GM12878 (cell line): ENCODE results near the gene INTU. TPM values are rescaled to one million over a fixed set of nuclear protein-coding genes. Genes with fewer than 3 reads are reported as not detected.

Experiments used
- ATAC-seq: fragments of 200-7000 bp; cut with Tn5 transposase; 3 replicates; pipeline ENCODE4 v1.9.1; 2020; ENCODE audit warnings: mild to moderate bottlenecking, moderate library complexity
- BruUV-seq: library from RNA; stranded (reverse); fragments of 400-500 nt; replicated peaks from 2 replicates; lab custom pipeline; 2021; lab: Mats Ljungman, UMichigan
- CTCF ChIA-PET: fragments of 300-600 bp; sonication (Branson Sonifier 250); formaldehyde crosslinking; extraction: SDS; loops from one replicate; lab custom pipeline; 2021; ENCODE audit warnings: inconsistent platforms; lab: Yijun Ruan, JAX
- POLR2A ChIA-PET: fragments of 350-600 bp; formaldehyde crosslinking; extraction: SDS; loops from one replicate; lab custom pipeline; 2021; ENCODE audit warnings: inconsistent platforms; lab: Charles Lee
- RAD21 ChIA-PET: fragments of 300-600 bp; sonication (Branson Sonifier 250); formaldehyde crosslinking; loops from one replicate; lab custom pipeline; 2023; ENCODE audit warnings: antibody characterized with exemption; ENCODE audit not compliant: unreplicated experiment; lab: Charles Lee
- SMC1A ChIA-PET: fragments of 300-600 bp; sonication (Branson Sonifier 250); formaldehyde crosslinking; loops from one replicate; lab custom pipeline; 2023; ENCODE audit not compliant: unreplicated experiment, uncharacterized antibody; lab: Charles Lee
- DNase-seq: peaks from one replicate; pipeline ENCODE4 v3.0.0-alpha.2; 2011; ENCODE audit warnings: low read depth, low spot score
- FAIRE-seq: peaks from 3 replicates; lab custom pipeline; 2011; peaks lifted over from hg19 to GRCh38; lab: Jason Lieb, UNC
- H2AFZ ChIP-seq: 2 replicates; pipeline ENCODE4 v1.6.0; 2011; ENCODE audit warnings: low read depth, low read length, control low read depth; ENCODE audit not compliant: control insufficient read depth
- H3K27ac ChIP-seq: 2 replicates; pipeline ENCODE4 v1.5.1; 2011; ENCODE audit warnings: control low read depth; ENCODE audit not compliant: control insufficient read depth, insufficient read depth
- H3K27me3 ChIP-seq, 2 experiments: replicated peaks in 1 of 2; 2 replicates each; pipeline versions ENCODE4 v1.6.0 to v1.6.1; 2011; ENCODE audit warnings: low read length in 1 of 2; ENCODE audit not compliant: control insufficient read depth in 2 of 2, insufficient read depth in 2 of 2
- H3K36me3 ChIP-seq, 2 experiments: 2 replicates each; pipeline ENCODE4 v1.5.1; 2011; ENCODE audit warnings: low read length in 1 of 2; ENCODE audit not compliant: control insufficient read depth in 2 of 2, insufficient read depth in 2 of 2
- H3K4me1 ChIP-seq: 2 replicates; pipeline ENCODE4 v1.6.1; 2011; ENCODE audit warnings: mild to moderate bottlenecking, low read length, moderate library complexity, mixed read lengths; ENCODE audit not compliant: control insufficient read depth, insufficient read depth
- H3K4me2 ChIP-seq: 2 replicates; pipeline ENCODE4 v1.6.0; 2011; ENCODE audit warnings: control low read depth; ENCODE audit not compliant: control insufficient read depth, insufficient read depth
- H3K4me3 ChIP-seq: fragments of 200-600 bp; sonication (generic); 2 replicates; pipeline ENCODE4 v1.5.1; 2016
- H3K79me2 ChIP-seq: 2 replicates; pipeline ENCODE4 v1.6.0; 2011; ENCODE audit warnings: low read length; ENCODE audit not compliant: control insufficient read depth, insufficient read depth
- H3K9ac ChIP-seq: 2 replicates; pipeline ENCODE4 v1.8.0; 2011; ENCODE audit warnings: low read length, control low read depth, mixed read lengths; ENCODE audit not compliant: control insufficient read depth, insufficient read depth
- H3K9me3 ChIP-seq: replicated peaks from 3 replicates; pipeline ENCODE4 v1.5.1; 2011; ENCODE audit warnings: mild to moderate bottlenecking, low read length; ENCODE audit not compliant: control insufficient read depth, insufficient read depth
- H4K20me1 ChIP-seq: 2 replicates; pipeline ENCODE4 v1.6.0; 2011; ENCODE audit not compliant: control insufficient read depth, insufficient read depth
- ATF3 ChIP-seq: IDR thresholded peaks from 2 replicates; pipeline ENCODE4 v1.6.1; 2011; ENCODE audit warnings: low read depth, mild to moderate bottlenecking, low read length, moderate library complexity, borderline replicate concordance; ENCODE audit errors: extremely low read depth
- CEBPB ChIP-seq, 2 experiments: fragments of 150-350 bp in 1 of 2; IDR thresholded peaks; 2 replicates each; pipeline ENCODE4 v1.6.1; 2012 to 2014; ENCODE audit warnings: low read depth in 2 of 2, low read length in 2 of 2, borderline replicate concordance in 1 of 2, inconsistent platforms in 1 of 2
- HDGF ChIP-seq: fragments of 450-650 bp; IDR thresholded peaks from 2 replicates; pipeline ENCODE4 v1.6.1; 2016; ENCODE audit warnings: antibody characterized with exemption
- LARP7 ChIP-seq: fragments of 450-650 bp; IDR thresholded peaks from 2 replicates; pipeline ENCODE4 v1.6.1; 2017; ENCODE audit warnings: mild to moderate bottlenecking
- MEF2B ChIP-seq: fragments of 450-650 bp; IDR thresholded peaks from 2 replicates; pipeline ENCODE4 v1.6.1; 2018; ENCODE audit warnings: mild to moderate bottlenecking, moderate library complexity; ENCODE audit not compliant: partially characterized antibody, poor library complexity, severe bottlenecking
- MXI1 ChIP-seq: fragments of 150-350 bp; IDR thresholded peaks from 2 replicates; pipeline ENCODE4 v1.6.1; 2011; ENCODE audit warnings: low read depth, mild to moderate bottlenecking, inconsistent platforms, low read length, improper control_type of control experiment
- NR2F1 ChIP-seq: fragments of 450-650 bp; conservative IDR thresholded peaks from 2 replicates; pipeline ENCODE4 v1.6.1; 2017; ENCODE audit warnings: mild to moderate bottlenecking
- PAX8 ChIP-seq: fragments of 450-650 bp; IDR thresholded peaks from 2 replicates; pipeline ENCODE4 v1.6.1; 2017; ENCODE audit warnings: mild to moderate bottlenecking, moderate library complexity
- RUNX3 ChIP-seq: IDR thresholded peaks from 2 replicates; pipeline ENCODE4 v1.6.1; 2012; ENCODE audit warnings: low read length, inconsistent platforms
- TCF7 ChIP-seq: IDR thresholded peaks from 2 replicates; pipeline ENCODE4 v1.6.1; 2014; ENCODE audit warnings: antibody characterized with exemption, borderline replicate concordance
- YY1 ChIP-seq: IDR thresholded peaks from 2 replicates; pipeline ENCODE4 v1.6.1; 2011; ENCODE audit warnings: low read depth, mild to moderate bottlenecking, low read length
- ZNF384 ChIP-seq: IDR thresholded peaks from 2 replicates; pipeline ENCODE4 v1.6.1; 2012; ENCODE audit warnings: low read depth, mild to moderate bottlenecking, low read length, improper control_type of control experiment, borderline replicate concordance
- WGBS: methylation state at CpG from one replicate; pipeline ENCODE4 v1.1.6; 2016; ENCODE audit warnings: low lambda C conversion rate; ENCODE audit not compliant: insufficient replicate concordance, insufficient coverage; ENCODE audit errors: missing lambda C conversion rate; 5-methylcytosine and 5-hydroxymethylcytosine counted together
- in situ Hi-C: fragments of 300-500 bp; cut with MboI; formaldehyde crosslinking; loops from 9 replicates; pipeline ENCODE4 v1.14.3; 2018; ENCODE audit warnings: mixed read lengths
- intact Hi-C: fragments of 100-400 bp; cut with micrococcal nuclease; formaldehyde crosslinking; loops from one replicate; pipeline ENCODE4 v1.14.2; 2022; ENCODE audit not compliant: unreplicated experiment
- polyA plus RNA-seq, 11 experiments: library from polyadenylated mRNA; depleted of rRNA in 4 of 11; unstranded in 6 of 11; stranded (reverse) in 5 of 11; fragments of >200 nt; fragmentation: Nextera tagmentation in 4 of 11; fragmentation: Illumina TruSeq in 1 of 11; extraction: Ambion mirVana in 4 of 11; extraction: Trizol in 1 of 11; gene quantifications; 1 replicate in 1 of 11; 2 replicates in 10 of 11; pipeline versions ENCODE4 v1.2.1 to v1.2.3, GENCODE V29; 2011 to 2016; ENCODE audit warnings: inconsistent platforms in 2 of 11, missing spikeins in 2 of 11, low read depth in 1 of 11
- total RNA-seq, 4 experiments: library from RNA; depleted of rRNA in 3 of 4; stranded (reverse); fragments of >200 nt in 3 of 4; fragmentation: Illumina TruSeq in 1 of 4; extraction: Trizol in 1 of 4; gene quantifications; 2 replicates each; pipeline versions ENCODE4 v1.2.1 to v1.2.3, GENCODE V29; 2013 to 2021
- TF ChIP-seq, protein P1 (sequence below): fragments of 450-650 bp; IDR thresholded peaks from 2 replicates; pipeline ENCODE4 v1.6.1; 2016; ENCODE audit warnings: mild to moderate bottlenecking
- TF ChIP-seq, protein P2 (sequence below): fragments of 450-650 bp; conservative IDR thresholded peaks from 2 replicates; pipeline ENCODE4 v1.6.1; 2017; ENCODE audit warnings: mild to moderate bottlenecking, moderate library complexity
- TF ChIP-seq, protein P3 (sequence below): IDR thresholded peaks from 2 replicates; pipeline ENCODE4 v1.6.1; 2012; ENCODE audit warnings: low read depth, low read length, improper control_type of control experiment
- TF ChIP-seq, protein P4 (sequence below): fragments of 150-350 bp; IDR thresholded peaks from 2 replicates; pipeline ENCODE4 v1.6.1; 2014; ENCODE audit warnings: mild to moderate bottlenecking, low read depth, low read length

The INTU gene
- total and polyA plus RNA-seq, 10 of the 15 experiments (the other 5 are each of a cell fraction or from before 2014, with no cell fraction given), result under 0.01 to 0.15 (median 0.01) TPM; not detected in 4

GRCh38 chr4:127601029-127601428, 31.7 kb upstream of the INTU start:
- DNase-seq (no peak), FAIRE-seq (no peak), ATAC-seq (no peak)
- no peaks in the 10 kb centered on the region; a peak in 2 of 4 replicates for H3K27me3 ChIP-seq
- no peak overlapping the region for H3K4me3 ChIP-seq
- ChIA-PET RAD21 (interaction anchor here (2.0 kb wide), 1 partner anchor 131 kb away, joined by 7 read pairs; no protein-coding TSS in a partner anchor), SMC1A (interaction anchor here (0.6 to 1.9 kb wide), 2 partner anchors 15 to 132 kb away, joined by 3 to 13 read pairs; no protein-coding TSS in a partner anchor), POLR2A (no interaction called here), CTCF (interaction anchor here (1.0 to 8.2 kb wide), 2 partner anchors 132 to 450 kb away, joined by 3 to 137 read pairs; partner anchors contain the start of gene SLC25A31)
- H3K27ac ChIP-seq, result no peak overlapping the region
- H2AFZ ChIP-seq, result no peak overlapping the region
- 0% methylated on average over 1 of the region's 1 CpG for WGBS
- H4K20me1 ChIP-seq, result no peaks in the 10 kb centered on the region
- H3K36me3 ChIP-seq, result no peaks in the 10 kb centered on the region
- BruUV-seq, result no TSS peak
- H3K9ac ChIP-seq, result no peak overlapping the region
- H3K79me2 ChIP-seq, result no peaks in the 10 kb centered on the region
- H3K9me3 ChIP-seq, result no peaks in the 10 kb centered on the region
- H3K4me2 ChIP-seq, result no peak overlapping the region
- intact Hi-C loops, result loop anchor here (10.0 kb wide), 1 partner anchor 284 kb away; the partner anchor contains the start of gene PLK4
- in situ Hi-C loops, result loop anchor here (5.0 kb wide), 1 partner anchor 131 kb away; the partner anchor contains the start of gene SLC25A31
- no peaks in the 10 kb centered on the region for H3K4me1 ChIP-seq
- TF ChIP-seq LARP7 (no peak), NR2F1 (no peak), ATF3 (no peak), TCF7 (no peak), HDGF (no peak), MXI1 (no peak), PAX8 (no peak), MEF2B (no peak), CEBPB (IDR thresholded peaks at IDR 0.05; ENCODE audit: borderline replicate concordance in 1 of 2, low read depth in 2 of 2, low read length in 2 of 2) (no peak), RUNX3 (no peak), ZNF384 (no peak), YY1 (no peak)
- TF ChIP-seq, protein P1, sequence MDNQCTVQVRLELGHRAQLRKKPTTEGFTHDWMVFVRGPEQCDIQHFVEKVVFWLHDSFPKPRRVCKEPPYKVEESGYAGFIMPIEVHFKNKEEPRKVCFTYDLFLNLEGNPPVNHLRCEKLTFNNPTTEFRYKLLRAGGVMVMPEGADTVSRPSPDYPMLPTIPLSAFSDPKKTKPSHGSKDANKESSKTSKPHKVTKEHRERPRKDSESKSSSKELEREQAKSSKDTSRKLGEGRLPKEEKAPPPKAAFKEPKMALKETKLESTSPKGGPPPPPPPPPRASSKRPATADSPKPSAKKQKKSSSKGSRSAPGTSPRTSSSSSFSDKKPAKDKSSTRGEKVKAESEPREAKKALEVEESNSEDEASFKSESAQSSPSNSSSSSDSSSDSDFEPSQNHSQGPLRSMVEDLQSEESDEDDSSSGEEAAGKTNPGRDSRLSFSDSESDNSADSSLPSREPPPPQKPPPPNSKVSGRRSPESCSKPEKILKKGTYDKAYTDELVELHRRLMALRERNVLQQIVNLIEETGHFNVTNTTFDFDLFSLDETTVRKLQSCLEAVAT, result no peak
- TF ChIP-seq, protein P2, sequence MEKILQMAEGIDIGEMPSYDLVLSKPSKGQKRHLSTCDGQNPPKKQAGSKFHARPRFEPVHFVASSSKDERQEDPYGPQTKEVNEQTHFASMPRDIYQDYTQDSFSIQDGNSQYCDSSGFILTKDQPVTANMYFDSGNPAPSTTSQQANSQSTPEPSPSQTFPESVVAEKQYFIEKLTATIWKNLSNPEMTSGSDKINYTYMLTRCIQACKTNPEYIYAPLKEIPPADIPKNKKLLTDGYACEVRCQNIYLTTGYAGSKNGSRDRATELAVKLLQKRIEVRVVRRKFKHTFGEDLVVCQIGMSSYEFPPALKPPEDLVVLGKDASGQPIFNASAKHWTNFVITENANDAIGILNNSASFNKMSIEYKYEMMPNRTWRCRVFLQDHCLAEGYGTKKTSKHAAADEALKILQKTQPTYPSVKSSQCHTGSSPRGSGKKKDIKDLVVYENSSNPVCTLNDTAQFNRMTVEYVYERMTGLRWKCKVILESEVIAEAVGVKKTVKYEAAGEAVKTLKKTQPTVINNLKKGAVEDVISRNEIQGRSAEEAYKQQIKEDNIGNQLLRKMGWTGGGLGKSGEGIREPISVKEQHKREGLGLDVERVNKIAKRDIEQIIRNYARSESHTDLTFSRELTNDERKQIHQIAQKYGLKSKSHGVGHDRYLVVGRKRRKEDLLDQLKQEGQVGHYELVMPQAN, result no peak
- TF ChIP-seq, protein P3, sequence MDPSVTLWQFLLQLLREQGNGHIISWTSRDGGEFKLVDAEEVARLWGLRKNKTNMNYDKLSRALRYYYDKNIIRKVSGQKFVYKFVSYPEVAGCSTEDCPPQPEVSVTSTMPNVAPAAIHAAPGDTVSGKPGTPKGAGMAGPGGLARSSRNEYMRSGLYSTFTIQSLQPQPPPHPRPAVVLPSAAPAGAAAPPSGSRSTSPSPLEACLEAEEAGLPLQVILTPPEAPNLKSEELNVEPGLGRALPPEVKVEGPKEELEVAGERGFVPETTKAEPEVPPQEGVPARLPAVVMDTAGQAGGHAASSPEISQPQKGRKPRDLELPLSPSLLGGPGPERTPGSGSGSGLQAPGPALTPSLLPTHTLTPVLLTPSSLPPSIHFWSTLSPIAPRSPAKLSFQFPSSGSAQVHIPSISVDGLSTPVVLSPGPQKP, result no peak
- TF ChIP-seq, protein P4, sequence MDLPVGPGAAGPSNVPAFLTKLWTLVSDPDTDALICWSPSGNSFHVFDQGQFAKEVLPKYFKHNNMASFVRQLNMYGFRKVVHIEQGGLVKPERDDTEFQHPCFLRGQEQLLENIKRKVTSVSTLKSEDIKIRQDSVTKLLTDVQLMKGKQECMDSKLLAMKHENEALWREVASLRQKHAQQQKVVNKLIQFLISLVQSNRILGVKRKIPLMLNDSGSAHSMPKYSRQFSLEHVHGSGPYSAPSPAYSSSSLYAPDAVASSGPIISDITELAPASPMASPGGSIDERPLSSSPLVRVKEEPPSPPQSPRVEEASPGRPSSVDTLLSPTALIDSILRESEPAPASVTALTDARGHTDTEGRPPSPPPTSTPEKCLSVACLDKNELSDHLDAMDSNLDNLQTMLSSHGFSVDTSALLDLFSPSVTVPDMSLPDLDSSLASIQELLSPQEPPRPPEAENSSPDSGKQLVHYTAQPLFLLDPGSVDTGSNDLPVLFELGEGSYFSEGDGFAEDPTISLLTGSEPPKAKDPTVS, result no peak
